Measurements from ENCODE around the gene ATXN7L3.

The ATXN7L3 gene

GRCh38 chr17:44200478-44201155 lies 933 bp upstream of the ATXN7L3 start:
- DNase-seq, result no peak

DNA sequence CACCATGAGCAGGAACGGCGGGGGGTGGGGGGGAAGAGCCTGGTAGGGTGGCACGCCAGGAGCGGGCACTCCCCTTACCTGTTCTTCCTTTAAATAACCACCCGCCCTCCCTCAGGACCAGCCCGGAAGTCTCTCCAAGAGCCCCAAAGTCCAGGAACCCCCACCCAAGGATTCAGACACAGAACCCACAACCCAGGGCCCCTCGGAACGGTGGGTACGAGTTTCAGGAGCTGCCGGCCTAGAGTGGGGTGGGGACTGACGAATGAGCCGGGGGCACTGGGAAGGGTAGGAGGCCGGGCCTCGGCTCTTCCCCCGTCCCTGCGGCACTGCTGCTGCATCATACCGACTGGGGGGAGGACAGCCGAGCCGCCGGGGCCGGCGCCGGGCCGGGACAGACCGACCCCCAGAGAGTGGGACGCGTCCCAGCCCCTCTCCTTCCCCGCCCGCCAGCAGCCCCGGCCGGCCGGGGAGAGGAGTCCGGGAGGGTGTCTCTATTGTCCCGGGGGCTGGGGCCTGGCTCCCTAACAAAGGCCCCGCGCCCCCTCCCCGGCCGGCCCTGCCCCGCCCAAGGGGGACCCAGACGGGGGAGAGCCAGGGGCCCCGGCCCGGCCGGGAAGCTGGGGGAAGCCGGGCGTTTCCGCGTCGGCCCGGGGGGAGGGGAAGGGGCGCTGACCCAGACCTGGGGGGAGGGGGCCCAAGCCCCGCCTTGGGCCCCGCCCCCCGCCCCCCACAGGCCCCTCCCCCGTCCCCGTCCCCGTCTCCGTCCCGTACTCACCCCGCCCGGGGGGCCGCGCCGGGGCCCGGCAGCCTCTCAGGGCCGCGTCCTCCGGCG lies 747 bp downstream of the ATXN7L3 start:
- peak; percentile 26 to 62 (median 50) for DNase-seq

DNA sequence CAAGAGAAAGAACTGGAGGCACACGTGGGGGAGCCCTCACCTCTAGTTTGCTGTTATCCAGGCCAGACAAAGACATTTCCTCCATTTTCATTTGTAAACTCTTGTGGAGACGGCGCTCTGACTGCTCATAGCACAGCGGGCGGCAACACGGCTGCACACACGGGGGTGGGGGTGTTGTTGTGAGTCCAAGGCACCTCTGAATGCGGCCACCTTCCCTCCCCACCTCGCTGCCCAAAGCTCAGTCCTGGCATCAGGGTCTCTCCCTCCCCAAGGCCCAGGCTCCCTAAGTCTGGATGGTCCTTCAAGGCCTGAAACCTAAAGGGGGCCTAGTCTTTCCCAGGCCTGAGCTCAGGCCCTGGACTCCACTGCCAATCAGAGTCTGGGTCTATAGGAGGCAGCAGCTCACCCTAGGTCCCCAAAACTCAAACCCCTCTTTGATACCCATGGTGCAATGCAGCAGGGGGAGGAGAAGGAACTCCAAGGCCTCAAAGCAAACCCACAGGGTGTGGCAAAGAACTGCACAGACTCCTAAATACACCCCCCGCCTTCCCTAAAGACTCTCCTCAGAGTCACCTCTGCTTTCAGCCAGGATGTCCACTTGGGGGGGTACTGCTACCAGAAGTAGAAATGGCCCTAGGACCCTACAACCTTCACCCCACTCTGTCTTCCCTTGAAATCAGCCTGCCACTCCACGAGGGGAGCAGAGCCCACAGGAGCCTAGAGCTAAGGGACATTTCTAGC lies 1.5 kb downstream of the ATXN7L3 start:
- DNase-seq, result peak in 3 of 5 donors; percentile 31 to 76 (median 45)

- DNase-seq, result no peak
These were observed 2.6 kb downstream of the ATXN7L3 start for GRCh38 chr17:44197107-44197506.

DNA sequence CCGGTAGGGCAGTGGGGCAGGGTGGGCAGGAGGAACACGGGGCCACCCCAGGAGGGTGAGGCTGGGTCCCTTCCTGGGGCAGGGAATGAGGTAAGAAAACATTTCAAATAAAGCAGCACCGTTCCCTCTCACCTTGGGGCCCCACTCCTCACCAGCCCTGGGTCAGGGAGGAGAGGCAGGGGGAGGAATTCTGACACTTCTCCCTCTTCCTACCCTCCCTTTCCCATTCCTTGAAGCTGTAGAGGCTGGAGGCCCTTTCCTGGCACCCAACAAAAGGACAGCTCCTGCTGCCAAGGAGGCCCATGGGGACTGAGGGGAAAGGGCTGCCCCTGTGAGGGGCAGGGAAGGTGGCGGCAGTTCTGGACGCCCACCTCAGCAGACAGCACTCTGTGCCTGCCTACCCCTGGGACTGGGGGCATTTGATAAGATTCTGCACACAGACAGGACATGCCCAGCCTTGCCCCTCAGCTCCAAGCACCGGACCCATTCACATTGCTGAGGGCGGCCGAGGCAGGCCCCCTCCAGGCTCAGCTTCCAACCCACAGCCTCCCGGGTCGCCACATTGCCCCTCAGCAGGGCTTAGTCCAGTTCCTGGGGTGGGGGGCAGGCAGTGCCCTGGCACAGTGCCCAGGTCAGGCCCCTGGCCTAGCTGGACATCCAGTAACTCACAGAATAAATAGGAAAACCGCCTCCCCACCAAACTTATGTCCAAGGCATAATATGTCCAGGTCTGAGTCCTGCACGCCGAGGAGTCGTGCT lies 6.2 kb downstream of the ATXN7L3 start:
- no peak for DNase-seq

- DNase-seq, result no peak
These were observed 6.9 kb downstream of the ATXN7L3 start for GRCh38 chr17:44192750-44193149.

- DNase-seq, result no peak
These were observed 7.7 kb downstream of the ATXN7L3 start for GRCh38 chr17:44191941-44192496.

- DNase-seq, result no peak
These were observed 8.3 kb downstream of the ATXN7L3 start for GRCh38 chr17:44191369-44191768.

- no peak for DNase-seq
These were observed 9.2 kb downstream of the ATXN7L3 start for GRCh38 chr17:44190481-44190880.

GRCh38 chr17:44188576-44189403 lies 10.9 kb downstream of the ATXN7L3 start:
- DNase-seq, result no peak

DNA sequence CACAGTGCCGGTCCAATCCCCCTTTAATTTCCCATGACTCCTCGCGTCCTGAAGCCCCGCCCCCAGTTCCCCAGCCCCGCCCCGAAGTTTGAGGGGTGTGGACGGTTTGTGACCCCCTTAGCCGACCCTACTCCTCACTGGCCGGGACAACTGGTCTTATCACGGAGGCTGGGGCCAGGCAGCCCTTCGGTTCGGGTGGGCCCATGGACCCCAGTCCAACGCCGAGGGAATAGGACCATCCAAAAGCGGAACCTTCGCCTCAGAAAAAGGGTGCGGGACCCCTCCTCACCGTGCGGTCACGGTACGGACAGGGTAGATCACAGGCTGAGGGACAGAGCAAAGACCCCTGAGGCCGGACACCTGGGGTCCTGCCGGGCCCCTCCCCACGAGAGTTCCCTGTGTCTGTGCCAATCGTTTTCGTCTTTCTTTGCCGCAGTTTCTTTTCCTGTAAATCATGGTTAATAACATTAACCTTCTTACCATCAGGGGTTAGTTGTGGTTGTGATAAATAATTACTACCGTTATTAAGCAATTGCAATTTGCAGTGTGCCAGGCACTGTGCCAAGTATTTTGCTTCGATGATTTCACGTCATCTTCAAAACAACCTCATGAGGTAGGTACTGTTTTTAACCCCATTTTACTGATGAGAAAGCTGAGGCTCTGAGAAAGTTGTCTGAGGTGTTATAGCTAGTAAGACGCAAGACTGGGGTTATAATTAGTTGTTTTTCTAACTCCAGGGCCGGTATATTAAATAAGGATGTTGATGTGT lies 12.4 kb downstream of the ATXN7L3 start:
- DNase-seq, result peak in 3 of 5 donors; percentile 23 to 38 (median 31)

GRCh38 chr17:44186307-44187130 lies 13.2 kb downstream of the ATXN7L3 start, which contains the start of gene TMUB2:
Gene TMUB2 (plus strand): TSS chr17:44186972. CDS start chr17:44187709, 737 bp downstream.
- peak; percentile 99 to 100 (median 99) for DNase-seq

- no peak for DNase-seq
These were observed 15.4 kb downstream of the ATXN7L3 start for GRCh38 chr17:44184212-44184810.

- no peak for DNase-seq
These were observed 16.7 kb downstream of the ATXN7L3 start for GRCh38 chr17:44183024-44183423.

GRCh38 chr17:44178133-44178532 lies 21.6 kb downstream of the ATXN7L3 start:
- DNase-seq, result no peak

- DNase-seq, result no peak
These were observed 22.0 kb downstream of the ATXN7L3 start for GRCh38 chr17:44177640-44178039.

GRCh38 chr17:44176671-44177501 lies 22.8 kb downstream of the ATXN7L3 start:
- DNase-seq, result no peak

GRCh38 chr17:44176257-44176656 lies 23.4 kb downstream of the ATXN7L3 start:
- no peak for DNase-seq
